Urinary bladder (tissue), 4 donors: ENCODE measurements around the gene UGT1A4. TPM values are rescaled to one million over a fixed set of nuclear protein-coding genes. Genes with fewer than 3 reads are reported as not detected.

Source experiments
- DNase-seq: peaks from one replicate; pipeline ENCODE4 v3.0.0-alpha.2; 2015; ENCODE audit errors: extremely low spot score
- H3K27ac ChIP-seq: one replicate; pipeline ENCODE4 v1.5.1; 2013; ENCODE audit warnings: low read depth, mild to moderate bottlenecking, moderate library complexity
- H3K36me3 ChIP-seq: one replicate; pipeline ENCODE4 v1.6.1; 2013; ENCODE audit warnings: mild to moderate bottlenecking, moderate library complexity; ENCODE audit not compliant: insufficient read depth
- H3K4me1 ChIP-seq: one replicate; pipeline ENCODE4 v1.6.1; 2013; ENCODE audit warnings: mild to moderate bottlenecking, moderate library complexity; ENCODE audit not compliant: insufficient read depth
- H3K4me3 ChIP-seq: one replicate; pipeline ENCODE4 v1.5.1; 2013; ENCODE audit warnings: low read depth, low read length
- WGBS: extraction: QIAGEN DNeasy Blood & Tissue Kit; methylation state at CpG from one replicate; pipeline ENCODE4 v1.1.7; 2013; 5-methylcytosine and 5-hydroxymethylcytosine counted together
- polyA plus RNA-seq: library from polyadenylated mRNA; stranded (reverse); fragments of 200-250 nt; gene quantifications from one replicate; pipeline ENCODE4 v1.2.3, GENCODE V29; 2013
- total RNA-seq: library from RNA; depleted of rRNA; stranded (reverse); fragments of >200 nt; gene quantifications from one replicate; pipeline ENCODE4 v1.2.3, GENCODE V29; 2014
- donor health status: healthy with polysubstance abuse.
- donor health status: healthy.

Gene UGT1A4
- total and polyA plus RNA-seq, 2 donors = 1.1 to 1.2 TPM

DNA sequence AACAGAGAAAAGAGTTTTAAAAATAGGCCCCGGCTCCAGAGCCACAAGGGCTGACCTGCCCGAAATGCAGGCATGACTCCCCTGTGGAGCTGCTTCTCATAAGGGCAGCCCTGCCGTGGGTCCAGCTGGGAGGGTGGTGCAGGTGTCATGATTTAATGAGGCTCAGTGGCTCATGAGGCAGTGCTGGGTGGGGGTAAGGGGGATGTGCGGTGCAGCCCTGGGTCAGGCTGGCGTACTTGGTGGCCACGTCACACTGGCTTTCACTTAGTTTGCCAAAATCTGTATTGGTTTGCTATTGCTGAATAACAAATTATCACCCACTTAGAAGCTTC lies 102.2 kb downstream of the UGT1A4 start:
- no peak overlapping the region for H3K27ac ChIP-seq
- no peak for DNase-seq
- H3K36me3 ChIP-seq = no peaks in the 10 kb centered on the region
- 80% methylated on average over 6 of the region's 6 CpGs for WGBS
- H3K4me1 ChIP-seq = no peaks in the 10 kb centered on the region
- H3K4me3 ChIP-seq = no peak overlapping the region

DNA sequence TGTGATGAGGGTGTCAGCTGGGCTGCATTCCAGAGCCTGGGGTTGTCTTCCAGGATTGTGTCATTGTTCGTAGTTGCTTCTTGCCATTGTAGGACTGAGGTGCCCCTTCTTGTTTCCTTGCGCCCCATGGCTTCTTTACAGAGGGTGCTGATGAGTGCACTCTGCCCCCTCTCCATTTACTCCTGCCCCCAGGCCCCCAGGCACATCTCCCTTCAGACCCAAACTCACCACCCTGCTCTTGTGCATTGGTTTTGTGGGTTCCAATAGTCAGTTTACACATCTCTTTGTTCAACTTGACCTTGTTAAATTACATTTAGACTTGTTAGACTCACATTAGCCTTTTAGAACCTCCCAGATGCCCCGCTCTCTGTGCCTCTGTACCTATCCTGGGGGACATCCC lies 102.7 kb downstream of the UGT1A4 start:
- WGBS = 83% methylated on average over 3 of the region's 3 CpGs
- no peaks in the 10 kb centered on the region for H3K36me3 ChIP-seq
- no peak overlapping the region for H3K27ac ChIP-seq
- no peak for DNase-seq
- H3K4me3 ChIP-seq = no peak overlapping the region
- no peaks in the 10 kb centered on the region for H3K4me1 ChIP-seq

DNA sequence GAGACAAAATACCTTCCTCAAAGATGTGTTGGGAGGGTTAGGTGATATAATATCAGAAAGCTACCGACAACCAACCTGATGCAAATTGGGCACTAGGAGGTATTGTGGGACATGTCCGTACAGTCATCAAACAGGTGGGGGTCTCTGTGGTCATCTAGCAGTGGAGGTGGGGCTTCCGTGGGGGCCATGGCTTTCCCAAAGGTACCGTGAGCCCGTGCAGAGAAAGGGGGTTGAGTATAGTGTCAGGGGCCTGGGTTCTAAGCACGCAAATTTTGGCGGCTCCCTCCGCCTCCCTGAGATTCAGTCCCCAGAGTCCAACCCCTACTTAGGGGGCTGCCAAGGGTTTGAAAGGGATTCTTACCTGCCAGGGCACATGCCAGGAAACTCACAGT lies 103.2 kb downstream of the UGT1A4 start:
- Histone ChIP-seq H3K4me1 (no peaks in the 10 kb centered on the region), H3K4me3 (no peak overlapping the region), H3K36me3 (no peaks in the 10 kb centered on the region), H3K27ac (no peak overlapping the region)
- no peak for DNase-seq
- 92% methylated on average over 8 of the region's 8 CpGs for WGBS

DNA sequence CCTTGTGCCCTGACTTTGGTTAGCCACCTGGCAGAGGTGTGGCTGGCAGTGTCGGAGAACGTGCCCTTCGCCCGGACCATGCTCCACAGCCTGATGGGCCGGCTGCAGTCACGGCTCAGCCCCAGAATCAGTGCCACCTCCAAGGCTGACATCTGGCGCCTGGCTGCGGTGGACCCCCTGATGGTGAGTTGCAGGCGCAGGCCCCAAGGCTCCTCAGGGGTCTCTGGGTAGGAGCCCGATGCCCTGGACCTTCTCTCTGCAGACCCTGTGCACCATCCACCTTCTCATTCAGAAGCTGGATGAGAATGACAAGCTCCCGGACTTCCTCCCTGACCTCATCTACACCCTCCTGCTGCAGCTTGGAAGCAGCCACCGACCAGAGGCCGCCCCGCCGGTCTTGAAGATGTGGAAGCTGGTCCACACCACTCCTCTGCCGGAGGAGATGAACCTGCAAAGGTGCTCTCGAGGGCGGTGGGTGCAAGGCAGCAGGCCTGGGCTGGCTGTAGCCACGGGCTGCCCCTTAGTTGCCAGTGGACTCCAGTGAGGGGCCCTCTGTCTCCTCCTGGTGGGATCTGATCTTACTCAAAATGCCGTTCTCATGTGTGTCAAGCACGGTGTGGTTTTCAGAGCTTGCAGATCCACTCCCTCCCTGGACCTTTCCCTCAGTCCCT lies 103.7 kb downstream of the UGT1A4 start:
- WGBS = 84% methylated on average over 21 of the region's 21 CpGs
- DNase-seq = no peak
- Histone ChIP-seq H3K4me3 (no peak overlapping the region), H3K4me1 (no peaks in the 10 kb centered on the region), H3K36me3 (no peaks in the 10 kb centered on the region), H3K27ac (no peak overlapping the region)

Other genes with a start within 250 kb of the UGT1A4 start
- 59.6 TPM for gene USP40, start 152.0 kb upstream of the UGT1A4 start, total RNA-seq
- 16.0 TPM for gene USP40, start 152.0 kb upstream of the UGT1A4 start, polyA plus RNA-seq
- gene UGT1A8, start 101.1 kb upstream of the UGT1A4 start, total RNA-seq = 0.16 TPM
- 0.56 TPM for gene UGT1A8, start 101.1 kb upstream of the UGT1A4 start, polyA plus RNA-seq
- gene UGT1A10, start 82.3 kb upstream of the UGT1A4 start, total RNA-seq = not detected
- gene UGT1A10, start 82.3 kb upstream of the UGT1A4 start, polyA plus RNA-seq = not detected
- gene UGT1A9, start 46.8 kb upstream of the UGT1A4 start, total RNA-seq = not detected
- 0.16 TPM for gene UGT1A9, start 46.8 kb upstream of the UGT1A4 start, polyA plus RNA-seq
- 2.5 TPM for gene UGT1A7, start 36.8 kb upstream of the UGT1A4 start, total RNA-seq
- gene UGT1A7, start 36.8 kb upstream of the UGT1A4 start, polyA plus RNA-seq = 0.08 TPM
- gene UGT1A6, start 25.8 kb upstream of the UGT1A4 start, total RNA-seq = 17.6 TPM
- gene UGT1A6, start 25.8 kb upstream of the UGT1A4 start, polyA plus RNA-seq = 19.9 TPM
- gene UGT1A5, start 5.8 kb upstream of the UGT1A4 start, total RNA-seq = 0.79 TPM
- not detected for gene UGT1A5, start 5.8 kb upstream of the UGT1A4 start, polyA plus RNA-seq
- 1.2 TPM for gene UGT1A3, start 10.3 kb downstream of the UGT1A4 start, total RNA-seq
- 0.14 TPM for gene UGT1A3, start 10.3 kb downstream of the UGT1A4 start, polyA plus RNA-seq
- gene UGT1A1, start 41.5 kb downstream of the UGT1A4 start, total RNA-seq = 1.9 TPM
- 5.6 TPM for gene UGT1A1, start 41.5 kb downstream of the UGT1A4 start, polyA plus RNA-seq
- gene MROH2A, start 59.6 kb downstream of the UGT1A4 start, total RNA-seq = 0.32 TPM
- gene MROH2A, start 59.6 kb downstream of the UGT1A4 start, polyA plus RNA-seq = 7.3 TPM
- gene HJURP, start 135.8 kb downstream of the UGT1A4 start, total RNA-seq = 8.9 TPM
- gene HJURP, start 135.8 kb downstream of the UGT1A4 start, polyA plus RNA-seq = 0.27 TPM
- gene TRPM8, start 198.6 kb downstream of the UGT1A4 start, total RNA-seq = not detected
- gene TRPM8, start 198.6 kb downstream of the UGT1A4 start, polyA plus RNA-seq = 0.05 TPM